Keratinocyte (primary cell): ENCODE data around the gene SH3GLB2.

Source experiments
- EZH2 ChIP-seq: IDR thresholded peaks from one replicate; pipeline ENCODE4 v1.6.1; 2012; ENCODE audit warnings: inconsistent platforms, mild to moderate bottlenecking, low read length, moderate library complexity
- TF ChIP-seq, protein P1 (sequence below), 3 experiments: IDR thresholded peaks in 1 of 3; conservative IDR thresholded peaks in 1 of 3; optimal IDR thresholded peaks in 1 of 3; 2 replicates in 2 of 3; 3 replicates in 1 of 3; pipeline versions ENCODE3 to v1.5.1; 2011; ENCODE audit warnings: low read length in 3 of 3, mild to moderate bottlenecking in 3 of 3, moderate library complexity in 2 of 3, control low read depth in 1 of 3, inconsistent platforms in 1 of 3; ENCODE audit not compliant: insufficient read depth in 2 of 3; ENCODE audit errors: extremely low read depth in 1 of 3

DNA sequence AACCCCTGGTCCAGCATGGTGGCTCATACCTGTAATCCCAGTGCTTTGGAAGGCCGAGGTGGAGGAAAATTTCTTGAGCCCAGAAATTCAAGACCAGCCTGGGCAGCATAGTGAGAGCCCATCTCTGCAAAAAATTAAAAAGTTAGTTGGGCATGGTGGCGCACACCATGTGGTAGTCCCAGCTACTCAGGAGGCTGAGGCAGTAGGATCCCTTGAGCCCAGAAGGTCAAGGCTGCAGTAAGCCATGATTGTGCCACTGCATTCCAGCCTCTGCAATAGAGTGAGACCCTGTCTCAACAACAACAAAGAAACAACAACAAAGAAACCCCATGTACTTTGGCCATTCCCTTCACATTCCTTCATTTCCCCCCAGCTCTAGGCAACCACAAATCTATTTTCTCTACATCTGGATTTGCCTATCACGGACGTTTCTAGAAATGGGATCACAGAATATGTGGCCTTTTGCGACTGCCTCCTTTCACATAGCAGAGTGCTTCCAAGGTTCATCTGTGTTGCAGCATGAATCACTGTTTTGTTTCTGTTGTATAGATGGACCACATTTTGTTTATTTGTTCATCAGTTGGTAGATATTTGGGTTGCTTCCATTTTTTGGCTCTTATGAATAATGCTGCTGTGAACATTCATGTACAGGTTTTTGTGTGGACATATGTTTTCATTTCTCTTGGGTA is 26.2 kb upstream of the SH3GLB2 start:
- TF ChIP-seq, protein P1, sequence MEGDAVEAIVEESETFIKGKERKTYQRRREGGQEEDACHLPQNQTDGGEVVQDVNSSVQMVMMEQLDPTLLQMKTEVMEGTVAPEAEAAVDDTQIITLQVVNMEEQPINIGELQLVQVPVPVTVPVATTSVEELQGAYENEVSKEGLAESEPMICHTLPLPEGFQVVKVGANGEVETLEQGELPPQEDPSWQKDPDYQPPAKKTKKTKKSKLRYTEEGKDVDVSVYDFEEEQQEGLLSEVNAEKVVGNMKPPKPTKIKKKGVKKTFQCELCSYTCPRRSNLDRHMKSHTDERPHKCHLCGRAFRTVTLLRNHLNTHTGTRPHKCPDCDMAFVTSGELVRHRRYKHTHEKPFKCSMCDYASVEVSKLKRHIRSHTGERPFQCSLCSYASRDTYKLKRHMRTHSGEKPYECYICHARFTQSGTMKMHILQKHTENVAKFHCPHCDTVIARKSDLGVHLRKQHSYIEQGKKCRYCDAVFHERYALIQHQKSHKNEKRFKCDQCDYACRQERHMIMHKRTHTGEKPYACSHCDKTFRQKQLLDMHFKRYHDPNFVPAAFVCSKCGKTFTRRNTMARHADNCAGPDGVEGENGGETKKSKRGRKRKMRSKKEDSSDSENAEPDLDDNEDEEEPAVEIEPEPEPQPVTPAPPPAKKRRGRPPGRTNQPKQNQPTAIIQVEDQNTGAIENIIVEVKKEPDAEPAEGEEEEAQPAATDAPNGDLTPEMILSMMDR (optimal IDR thresholded peaks at IDR 0.05 in 1 of 3, IDR thresholded peaks at IDR 0.05 in 1 of 3, conservative IDR thresholded peaks at IDR 0.05 in 1 of 3; ENCODE audit: extremely low read depth in 1 of 3, insufficient read depth in 2 of 3, low read length in 3 of 3): no peak
- TF ChIP-seq EZH2: no peak
